Measurements from ENCODE around the gene GLCCI1.

Gene GLCCI1

DNA sequence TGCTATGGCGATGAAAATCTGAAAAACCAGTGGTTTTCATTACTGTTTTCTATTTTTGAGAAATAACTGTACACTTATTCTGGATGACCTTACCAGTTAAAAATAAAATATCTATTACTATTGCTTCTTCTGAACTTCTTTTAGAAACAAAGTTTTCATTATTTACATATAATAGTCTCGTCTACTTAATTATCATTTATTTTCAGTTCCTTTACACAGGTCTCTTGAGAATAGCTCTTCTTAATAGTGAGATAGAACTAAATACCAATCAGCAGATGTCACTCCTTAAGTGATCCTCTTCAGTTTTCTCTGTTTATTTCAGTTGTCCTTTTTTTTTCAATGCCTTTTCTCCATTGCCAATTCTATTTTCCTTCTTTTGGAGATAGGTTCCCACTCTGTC lies 4.3 kb upstream of the GLCCI1 start:
- no peak for DNase-seq

DNA sequence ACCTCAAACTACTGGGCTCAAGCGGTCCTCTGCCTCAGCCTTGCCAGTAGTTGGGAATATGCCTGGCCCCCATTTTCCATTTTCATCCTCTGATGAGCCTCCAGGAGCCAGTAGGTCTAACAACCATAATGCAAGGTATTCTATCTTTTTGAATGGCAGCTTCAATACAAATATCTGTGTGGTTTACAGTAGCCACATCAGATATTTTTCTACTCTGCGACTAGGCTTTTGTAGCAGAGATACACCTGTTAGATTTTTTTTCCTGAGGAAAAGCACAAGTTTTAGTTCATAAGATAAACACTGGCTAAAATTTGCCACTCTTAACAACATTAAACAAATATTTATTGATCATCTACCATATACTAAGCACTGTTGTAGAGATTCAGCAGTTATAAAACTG lies 3.9 kb upstream of the GLCCI1 start:
- no peak for DNase-seq

DNA sequence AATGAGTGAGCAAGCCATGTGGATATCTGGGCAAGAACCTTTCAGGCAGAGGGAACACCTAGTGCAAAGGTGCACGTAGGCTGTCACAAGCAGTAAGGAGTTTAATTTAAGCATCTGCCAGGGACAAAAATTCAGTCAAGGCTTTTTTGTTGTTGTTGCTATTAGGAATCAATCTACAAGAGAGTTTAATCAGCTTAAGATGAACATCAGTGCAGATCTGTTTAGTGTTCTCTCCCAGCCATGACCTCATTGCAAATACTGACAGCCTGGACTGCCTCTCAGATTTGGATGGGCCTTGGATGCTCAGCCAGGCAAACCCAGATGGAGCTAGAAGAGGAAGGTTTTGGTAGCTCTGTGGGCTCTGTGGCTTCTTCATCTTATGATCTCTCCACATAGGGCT lies 3.3 kb upstream of the GLCCI1 start:
- DNase-seq: no peak

DNA sequence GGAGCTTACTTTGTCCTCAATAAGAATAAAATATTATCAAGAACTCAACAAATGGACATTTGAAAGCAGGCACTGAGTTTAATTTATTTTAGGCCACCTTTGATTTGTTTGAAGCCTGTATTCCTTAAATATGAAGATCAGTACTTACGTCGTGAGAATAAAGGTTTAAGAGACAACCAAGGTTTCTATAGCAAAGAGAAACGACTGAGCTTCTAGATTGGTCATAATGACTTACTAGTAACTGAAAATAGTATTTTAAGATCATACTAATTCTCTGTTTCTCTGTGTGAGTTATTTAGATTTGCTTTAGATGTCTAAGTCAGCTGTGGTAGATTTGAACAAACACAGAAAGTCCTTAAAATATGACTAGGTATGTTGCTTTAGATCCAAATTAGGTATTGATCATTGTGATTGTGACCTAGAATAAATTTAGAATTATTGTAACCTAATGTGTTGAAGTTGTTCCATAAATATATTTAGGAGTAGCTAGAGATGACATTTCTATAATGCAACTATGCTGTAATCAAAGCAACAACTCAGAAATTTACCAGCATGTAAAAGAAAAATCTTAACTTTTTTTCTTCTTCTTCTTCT lies 2.4 kb upstream of the GLCCI1 start:
- no peak for DNase-seq

DNA sequence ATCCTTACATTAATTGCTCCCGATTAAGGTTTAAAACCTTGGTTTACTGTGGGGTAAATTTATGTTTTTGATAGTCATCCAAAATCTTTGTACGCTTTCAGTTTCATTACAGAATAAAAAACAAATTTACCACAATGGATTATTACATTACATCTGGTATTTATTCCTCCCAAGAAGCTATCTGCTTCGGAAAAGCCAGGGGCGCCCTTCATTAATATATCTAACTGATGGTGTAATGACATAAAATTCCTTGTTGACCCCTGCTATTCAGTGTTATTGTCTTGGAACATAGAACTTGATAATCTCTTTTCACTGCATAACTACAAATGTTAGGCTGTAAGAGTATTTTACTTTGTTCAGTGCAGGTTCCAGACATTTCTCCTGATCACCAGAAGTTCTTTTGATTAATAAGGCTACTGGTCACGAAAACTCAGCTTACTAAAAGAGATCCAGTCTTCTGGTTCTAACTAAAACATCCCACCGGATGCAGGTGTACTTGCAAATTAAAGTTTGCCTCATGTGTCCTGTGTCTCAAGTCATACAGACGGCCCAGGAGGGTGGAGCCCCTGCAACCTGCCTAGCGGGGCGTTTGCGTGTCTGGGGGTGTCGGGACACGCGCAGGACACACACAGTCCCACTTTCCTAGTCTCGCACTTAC lies 581 bp upstream of the GLCCI1 start:
- no peak for DNase-seq

DNA sequence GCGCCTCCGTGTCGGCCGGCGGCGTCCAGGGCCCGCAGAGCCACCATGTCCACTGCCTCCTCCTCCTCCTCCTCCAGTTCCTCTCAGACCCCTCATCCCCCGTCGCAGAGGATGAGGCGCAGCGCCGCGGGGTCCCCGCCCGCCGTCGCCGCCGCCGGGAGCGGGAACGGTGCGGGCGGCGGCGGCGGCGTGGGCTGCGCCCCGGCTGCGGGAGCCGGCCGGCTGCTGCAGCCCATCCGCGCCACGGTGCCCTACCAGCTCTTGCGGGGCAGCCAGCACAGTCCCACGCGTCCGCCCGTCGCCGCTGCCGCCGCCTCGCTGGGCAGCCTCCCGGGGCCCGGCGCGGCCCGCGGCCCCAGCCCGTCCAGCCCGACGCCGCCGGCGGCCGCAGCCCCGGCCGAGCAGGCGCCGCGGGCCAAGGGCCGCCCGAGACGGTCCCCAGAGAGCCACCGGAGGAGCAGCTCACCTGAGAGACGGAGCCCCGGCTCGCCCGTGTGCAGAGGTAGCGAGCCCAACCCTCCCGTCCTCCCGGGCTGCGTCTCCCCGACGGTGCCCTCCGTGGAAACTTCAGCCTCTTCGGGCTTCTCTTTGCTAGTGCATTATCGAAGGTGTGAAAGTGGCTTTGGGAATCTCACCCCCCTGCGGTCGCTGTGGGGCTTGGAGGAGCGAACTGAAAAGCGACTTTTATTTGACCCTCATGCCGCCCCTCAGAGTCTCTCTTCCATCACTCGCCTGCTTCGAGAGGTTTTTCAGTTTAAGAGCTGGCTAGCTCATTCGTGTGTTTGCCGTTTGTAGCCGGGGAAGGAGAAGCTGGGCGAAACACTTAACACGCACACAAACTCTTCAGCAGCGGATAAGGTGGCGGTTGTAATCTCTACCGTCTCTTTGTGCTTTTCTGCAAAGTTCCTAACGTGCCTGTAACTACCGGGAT lies 975 bp downstream of the GLCCI1 start:
- peak; percentile 24 for DNase-seq

DNA sequence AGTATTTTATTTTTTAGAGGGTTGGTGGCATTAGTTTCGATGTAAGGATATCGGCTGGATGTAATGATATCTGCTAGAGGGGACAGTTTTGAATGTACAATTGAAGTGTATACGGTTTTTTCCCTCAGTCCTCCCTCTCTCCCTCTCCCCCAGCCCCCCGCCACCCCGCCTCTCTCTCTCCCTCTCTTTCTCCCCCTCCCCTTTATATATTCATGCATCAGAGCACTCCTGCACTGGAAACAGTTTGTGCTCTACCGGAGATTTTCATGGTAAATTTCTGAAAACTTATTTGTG lies 1.6 kb downstream of the GLCCI1 start:
- no peak for DNase-seq

DNA sequence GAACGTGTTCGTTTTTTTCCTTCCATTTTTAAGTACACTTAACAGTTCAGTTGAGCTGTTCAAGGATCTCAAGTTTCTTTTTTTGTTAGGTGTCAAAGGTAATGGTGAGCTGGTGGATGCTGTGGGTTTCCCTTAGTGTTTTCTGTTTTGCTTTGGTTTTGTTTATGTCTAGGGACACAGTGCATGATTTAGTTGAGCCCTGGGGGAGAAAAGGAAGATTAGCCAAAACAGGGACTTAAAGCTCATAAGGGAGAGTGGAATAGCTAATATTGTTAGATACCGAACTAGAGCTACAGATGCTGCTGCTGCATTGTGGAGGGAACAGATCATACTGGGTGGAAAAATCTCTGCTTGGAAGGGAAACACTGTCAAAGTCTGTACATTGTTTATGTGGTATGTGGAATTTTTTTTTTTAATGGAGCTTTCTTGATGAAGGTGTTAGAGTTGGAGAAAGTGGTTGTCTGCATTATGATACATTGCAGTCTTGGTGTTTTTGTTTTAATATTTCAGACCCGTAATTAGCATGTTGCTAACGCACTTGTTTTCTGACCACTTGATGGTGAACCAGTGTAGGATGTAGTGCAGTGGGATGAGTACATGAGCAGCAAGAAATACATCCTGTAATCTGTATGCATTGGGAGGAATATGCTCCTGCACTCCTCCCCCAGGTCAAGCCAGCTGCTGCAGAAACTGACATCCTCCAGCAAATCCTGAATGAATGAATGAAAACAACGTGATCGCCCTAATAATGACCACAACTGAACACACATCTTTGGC lies 2.1 kb downstream of the GLCCI1 start:
- DNase-seq: peak; percentile 24

DNA sequence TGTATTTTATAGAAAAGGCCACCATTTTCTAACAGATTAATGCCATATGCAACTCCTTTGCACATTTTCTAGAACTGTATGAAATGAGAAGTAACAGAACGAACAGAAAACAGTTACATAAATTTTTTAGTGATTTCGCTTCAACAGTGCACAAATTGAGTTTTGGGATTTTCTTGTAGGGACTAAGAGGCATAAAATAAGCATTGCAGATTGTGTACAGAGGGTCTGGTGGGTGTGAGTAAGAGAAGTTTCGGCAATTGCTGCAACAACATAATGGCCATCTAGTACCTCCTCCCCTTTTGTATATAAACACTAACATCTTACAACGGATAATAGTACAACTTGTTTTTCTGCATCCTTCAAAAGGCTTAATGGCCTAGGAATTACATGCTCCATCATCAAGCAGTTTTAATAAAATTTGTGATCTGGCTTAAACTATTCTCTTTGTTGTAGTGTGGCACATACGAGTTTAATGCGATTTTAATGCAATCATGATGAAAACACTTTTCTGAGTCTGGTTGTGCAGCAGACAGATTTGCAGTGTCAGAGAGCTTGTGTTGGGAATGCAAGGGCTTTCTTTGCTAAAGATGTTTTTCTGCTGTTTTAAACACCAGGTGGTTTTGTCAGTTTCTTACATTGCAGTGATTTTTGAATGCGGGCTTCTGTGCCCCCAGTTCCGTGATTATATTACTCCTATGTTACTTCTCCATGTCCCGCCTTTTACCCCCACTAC lies 2.9 kb downstream of the GLCCI1 start:
- DNase-seq: no peak

DNA sequence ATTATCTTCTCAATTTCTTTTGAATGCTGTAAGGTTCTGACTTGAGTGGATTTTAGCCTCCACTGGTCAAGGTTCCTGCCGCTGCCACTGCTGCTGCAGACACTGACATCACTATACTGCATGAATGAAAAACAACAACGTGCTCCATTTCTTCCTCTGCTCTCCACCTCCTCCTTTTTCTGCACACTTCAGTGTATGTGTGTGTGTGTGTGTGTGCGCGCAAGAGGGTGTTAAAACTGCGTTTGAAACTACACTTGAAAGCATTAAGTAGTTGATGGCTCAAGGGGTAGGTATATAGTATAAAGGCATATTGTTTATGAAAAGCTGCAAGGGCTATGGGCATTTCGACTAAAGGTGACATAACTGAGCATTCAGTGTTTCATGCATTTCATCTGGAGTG lies 3.5 kb downstream of the GLCCI1 start:
- no peak for DNase-seq

DNA sequence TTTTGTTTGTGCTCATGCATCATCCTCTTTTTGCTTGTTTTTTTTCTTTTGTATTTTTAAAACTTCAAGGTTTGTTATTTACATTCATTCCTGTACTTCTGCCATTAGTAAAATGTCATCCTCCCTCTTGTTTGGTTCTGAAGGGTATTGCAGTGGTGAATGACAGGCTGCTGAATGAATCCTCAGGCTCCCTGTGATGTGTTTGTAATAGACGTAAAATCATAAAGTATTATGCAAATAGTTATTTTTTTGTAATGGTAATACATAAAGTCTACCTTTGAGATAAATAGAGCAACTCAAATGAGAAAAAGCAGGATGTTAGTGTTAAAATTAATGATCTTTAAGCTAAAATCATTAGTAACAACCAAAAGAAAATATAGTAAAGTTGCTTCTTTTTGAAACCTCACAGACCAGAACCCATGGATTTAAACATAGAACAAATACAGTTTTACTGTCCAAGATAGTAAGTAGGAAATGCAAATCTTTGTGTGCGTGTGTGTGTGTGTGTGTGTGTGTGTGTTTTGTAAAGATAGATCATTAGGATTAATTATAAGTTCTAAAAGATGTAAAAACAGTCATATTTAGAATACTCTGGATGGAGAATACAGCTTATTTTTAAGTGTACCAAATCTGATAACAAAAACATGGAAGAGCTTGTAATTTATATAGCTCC lies 4.5 kb downstream of the GLCCI1 start:
- no peak for DNase-seq

DNA sequence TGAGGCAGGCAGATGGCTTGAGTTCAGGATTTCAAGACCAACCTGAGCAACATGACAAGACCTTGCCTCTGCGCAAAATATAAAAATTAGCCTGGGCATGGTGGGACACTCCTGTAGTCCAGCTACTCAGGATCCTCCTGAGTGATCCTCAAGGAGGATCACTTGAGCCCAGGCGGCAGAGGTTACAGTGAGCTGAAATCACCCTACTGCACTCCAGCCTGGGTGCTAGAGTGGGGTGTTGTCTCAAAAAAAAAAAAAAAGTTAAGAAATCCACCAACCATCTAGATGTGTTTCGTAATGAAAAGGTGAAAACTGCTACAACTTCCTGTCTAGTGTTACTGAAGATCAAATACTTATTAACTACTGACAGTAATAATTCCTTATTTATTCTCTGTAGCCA lies 8.1 kb downstream of the GLCCI1 start:
- no peak for DNase-seq

DNA sequence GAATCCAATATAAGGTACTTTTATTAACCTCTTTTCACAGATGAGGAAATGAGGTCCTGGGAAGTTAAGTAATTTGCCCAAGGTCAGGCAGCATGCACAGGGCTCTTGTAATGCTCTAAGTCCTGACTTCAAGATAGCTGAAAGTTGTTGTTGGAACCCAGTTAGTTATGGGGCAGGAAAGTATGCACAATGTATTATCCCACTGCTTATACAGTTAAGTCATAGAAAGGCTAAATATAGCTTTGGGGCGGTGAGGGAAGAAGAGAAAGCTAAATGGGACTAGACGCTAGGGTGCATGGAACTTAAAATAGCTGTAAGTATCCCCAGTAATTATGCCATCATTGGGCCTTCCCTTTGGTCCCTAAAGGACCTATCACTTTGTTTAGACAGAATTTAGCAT lies 9.2 kb downstream of the GLCCI1 start:
- DNase-seq: no peak

DNA sequence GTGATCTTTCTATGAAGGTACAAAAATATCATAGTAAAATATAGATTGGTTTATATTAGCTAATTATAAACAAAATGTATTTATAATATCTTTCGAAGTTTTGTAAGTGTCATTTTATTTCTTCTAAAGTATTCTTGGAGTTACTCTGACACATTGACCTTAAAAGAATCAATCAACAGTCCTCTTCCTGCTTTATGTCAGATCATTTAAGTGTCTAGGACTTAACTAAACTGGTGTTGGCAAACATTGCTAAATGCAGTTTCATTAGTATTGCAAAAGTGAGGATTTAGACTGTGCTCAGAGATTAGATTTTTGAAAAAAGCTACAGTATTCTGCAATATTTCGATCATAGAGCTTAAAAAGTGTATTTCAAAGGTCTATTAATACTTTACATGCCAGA lies 10.3 kb downstream of the GLCCI1 start:
- no peak for DNase-seq

DNA sequence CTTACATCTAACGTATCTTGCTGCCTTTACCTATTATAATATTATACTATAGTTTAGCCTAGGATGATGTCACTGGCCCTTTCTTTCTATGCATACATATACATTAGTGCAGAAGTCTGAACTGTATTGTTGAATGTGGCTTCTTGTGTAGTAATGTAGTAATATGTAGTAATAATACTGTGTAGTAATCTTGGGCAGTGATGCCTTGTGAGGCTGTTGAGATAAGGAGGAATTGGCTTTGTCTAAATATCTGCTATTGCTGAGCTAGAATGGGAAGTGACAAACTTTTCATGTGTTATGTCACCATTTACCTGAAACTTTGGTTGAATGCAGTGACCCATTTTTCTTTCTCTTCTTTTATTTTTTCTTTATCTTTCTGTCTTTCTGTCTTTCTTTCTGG lies 11.0 kb downstream of the GLCCI1 start:
- no peak for DNase-seq

DNA sequence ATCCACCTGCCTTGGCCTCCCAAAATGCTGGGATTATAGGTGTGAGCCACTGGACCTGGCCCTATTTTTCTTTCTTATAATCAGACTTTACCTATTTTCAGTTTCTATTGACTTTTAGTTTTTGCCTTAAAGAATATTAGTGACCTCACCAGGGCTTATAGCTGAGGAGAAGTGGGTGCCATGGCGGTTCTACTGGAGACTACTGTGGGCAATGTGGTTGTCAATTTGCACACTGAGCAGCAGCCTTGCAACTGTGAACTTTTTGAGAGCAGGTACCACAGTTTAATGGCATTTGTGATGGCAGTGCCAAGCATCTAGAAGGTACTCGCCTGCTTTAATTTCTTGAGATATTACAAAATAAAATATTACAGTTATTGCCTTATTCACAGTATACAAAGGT lies 11.5 kb downstream of the GLCCI1 start:
- DNase-seq: no peak

DNA sequence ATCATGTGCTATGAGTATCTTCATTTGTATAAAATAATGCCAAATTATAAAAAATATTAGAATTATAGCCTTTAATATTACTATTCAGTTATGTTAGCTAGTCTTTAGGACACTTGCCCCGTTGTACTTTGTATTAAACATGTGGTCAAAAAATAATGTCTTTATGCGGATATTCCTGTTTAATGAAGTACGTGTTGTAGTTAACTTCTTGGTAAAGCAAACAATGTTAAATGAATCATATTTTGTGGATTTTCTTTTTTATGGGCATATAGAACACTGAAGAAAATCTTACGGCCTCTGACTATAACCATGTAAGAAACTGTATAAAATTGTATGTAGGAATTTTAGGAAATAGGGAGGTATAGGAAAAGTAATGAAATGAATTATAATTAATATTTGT lies 14.3 kb downstream of the GLCCI1 start:
- DNase-seq: no peak

DNA sequence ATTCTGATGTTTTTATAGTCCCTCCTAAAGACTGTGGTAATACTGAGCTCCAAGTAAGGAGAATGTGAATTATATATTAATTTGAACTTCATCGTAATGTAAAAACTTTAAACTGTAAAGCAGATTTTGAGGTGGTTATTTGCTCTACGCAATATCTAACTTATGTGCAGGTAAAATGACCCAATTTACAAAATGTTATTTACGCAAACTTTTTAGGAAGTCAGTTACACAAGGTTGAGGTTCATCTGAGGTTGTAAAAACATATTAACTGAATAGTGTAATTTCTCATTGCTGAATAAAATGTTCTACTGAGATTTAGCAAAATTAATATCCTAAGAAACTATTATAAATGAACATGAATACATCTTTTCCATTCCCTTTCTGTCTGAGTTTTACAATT lies 15.8 kb downstream of the GLCCI1 start:
- DNase-seq: no peak

DNA sequence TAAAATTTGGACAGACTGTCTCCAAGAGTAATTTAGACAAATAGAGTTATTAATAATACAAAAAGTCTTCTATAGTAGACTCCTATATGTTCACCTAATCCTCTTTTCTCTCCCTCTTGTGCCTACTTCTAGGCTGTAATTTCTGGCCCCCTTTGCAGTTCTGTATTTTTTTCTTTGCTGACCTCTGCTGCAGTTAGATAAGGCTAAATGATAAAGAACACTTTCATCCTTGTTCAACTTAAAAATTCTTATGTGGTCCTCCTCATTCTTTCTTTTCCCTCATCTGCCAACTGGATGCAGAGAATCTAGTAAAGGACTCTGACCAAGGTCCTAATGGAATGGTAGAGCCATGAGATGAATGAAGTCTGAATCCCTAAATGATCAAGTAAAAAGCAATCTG lies 20.1 kb downstream of the GLCCI1 start:
- no peak for DNase-seq

DNA sequence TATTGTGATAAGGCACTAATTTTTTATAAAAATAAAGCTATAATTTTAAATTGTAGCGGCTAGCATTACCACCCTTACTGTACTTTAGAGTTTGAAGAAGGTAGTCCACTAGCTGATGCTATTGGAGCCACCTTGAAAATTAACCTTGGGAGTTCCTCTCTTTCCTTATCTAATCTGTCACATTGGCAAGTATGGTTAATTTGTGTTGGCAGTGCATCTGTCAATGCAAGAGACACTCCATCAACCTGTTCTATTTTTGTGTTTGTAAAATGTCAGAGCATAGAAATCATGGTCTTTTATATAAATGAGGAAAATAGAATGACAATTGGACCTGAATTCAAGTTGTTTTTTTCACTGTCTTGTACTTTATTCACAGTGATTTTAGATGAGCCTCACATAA lies 20.5 kb downstream of the GLCCI1 start:
- DNase-seq: no peak

DNA sequence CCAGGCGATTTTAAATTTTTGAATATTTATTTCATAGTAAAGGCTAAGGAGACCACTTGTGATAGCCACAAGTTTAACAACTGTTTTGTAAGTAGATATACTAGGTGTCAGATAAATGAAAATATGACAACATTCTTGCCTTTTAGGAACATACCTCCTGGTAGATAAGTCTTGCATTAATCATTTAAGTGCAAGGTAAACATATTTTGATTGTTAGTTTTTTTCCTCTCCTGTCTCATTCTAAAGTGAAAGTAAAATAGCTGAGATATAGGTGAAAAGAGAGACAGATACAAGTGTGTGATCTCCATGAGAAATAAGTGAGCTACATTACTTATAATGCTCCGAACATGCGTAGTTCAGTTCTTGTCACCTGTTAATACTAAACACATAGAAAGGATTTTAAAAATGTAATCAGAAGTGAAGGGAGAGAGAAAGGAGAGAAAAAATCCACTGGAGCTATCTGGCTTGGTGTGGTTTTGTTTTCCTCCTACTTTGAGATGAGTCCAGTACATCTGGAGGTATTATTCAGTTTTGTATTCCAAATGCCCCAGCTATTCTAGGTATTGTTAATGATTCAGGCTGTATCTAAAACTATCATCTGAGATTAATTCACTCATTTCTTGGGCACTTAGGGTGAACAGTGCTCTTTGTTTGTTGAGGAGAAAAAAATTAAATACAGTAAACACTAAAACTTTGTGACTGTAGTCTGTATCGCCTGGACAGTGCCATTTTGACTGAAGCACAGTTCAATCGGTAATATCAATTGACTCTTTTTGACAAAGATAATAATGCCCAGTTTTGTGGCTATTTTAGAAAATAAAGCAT lies 21.2 kb downstream of the GLCCI1 start:
- DNase-seq: no peak

DNA sequence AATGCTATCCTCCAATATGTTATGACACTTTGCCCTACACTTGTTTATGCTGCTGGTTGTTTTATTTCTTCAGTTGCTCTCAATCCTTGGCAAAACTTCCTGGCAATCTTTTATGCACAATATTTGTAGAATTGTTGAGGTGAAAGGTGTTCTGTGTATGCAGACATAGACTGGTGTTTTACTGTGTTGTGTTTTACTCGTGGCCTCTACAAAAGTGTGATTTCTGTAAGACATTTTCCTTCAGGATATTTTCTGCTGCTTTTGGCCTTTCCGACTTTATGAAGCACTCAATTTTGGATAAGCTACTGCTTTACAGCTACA lies 21.8 kb downstream of the GLCCI1 start:
- DNase-seq: no peak

Data from NCI-H226 (cell line).